Right cardiac atrium (tissue), 5 donors: ENCODE results near the gene MKI67. TPM values are rescaled to one million over a fixed set of nuclear protein-coding genes. Genes with fewer than 3 reads are reported as not detected.

Experiments used
- ATAC-seq, 2 donors: fragments of 200-7000 bp; cut with Tn5 transposase; one replicate each; pipeline versions ENCODE4 v1.8.0 to v1.9.1; 2020; ENCODE audit warnings: moderate library complexity in 2 of 2, mild to moderate bottlenecking in 1 of 2
- DNase-seq, 3 donors: peaks; one replicate each; pipeline ENCODE4 v3.0.0-alpha.2; 2020
- H3K27ac ChIP-seq: one replicate; pipeline ENCODE4 v1.5.1; 2013; ENCODE audit warnings: mild to moderate bottlenecking, low read length, control low read depth, moderate library complexity
- H3K27me3 ChIP-seq: one replicate; pipeline ENCODE4 v1.6.1; 2013; ENCODE audit not compliant: control insufficient read depth, insufficient read depth
- H3K4me1 ChIP-seq: one replicate; pipeline ENCODE4 v1.6.1; 2013; ENCODE audit warnings: low read length; ENCODE audit not compliant: control insufficient read depth, insufficient read depth
- H3K4me3 ChIP-seq: one replicate; pipeline ENCODE4 v1.5.1; 2013; ENCODE audit warnings: low read length, control low read depth
- H3K9me3 ChIP-seq: one replicate; pipeline ENCODE4 v1.6.1; 2013; ENCODE audit warnings: low read length; ENCODE audit not compliant: control insufficient read depth
- WGBS: extraction: QIAGEN DNeasy Blood & Tissue Kit; methylation state at CpG from one replicate; pipeline ENCODE4 v1.1.7; 2013; 5-methylcytosine and 5-hydroxymethylcytosine counted together
- intact Hi-C, 4 donors: fragments of 100-400 bp; cut with DNase I; formaldehyde crosslinking; loops; one replicate each; pipeline versions ENCODE4 v1.11.0 to v1.14.0; 2022 to 2023
- polyA plus RNA-seq: library from polyadenylated mRNA; stranded (reverse); fragments of 200-250 nt; gene quantifications from one replicate; pipeline ENCODE4 v1.2.3, GENCODE V29; 2013
- total RNA-seq, 4 donors: library from RNA; stranded (reverse); fragmentation: NEBNext Ultra II Directional; extraction: Animal tissue kit (Norgen Biotek cat#: 25700); gene quantifications; one replicate each; pipeline ENCODE4 v1.2.1, GENCODE V29; 2021
- donor health status: healthy with polysubstance abuse.
- donor health status: DM: no; HTN: yes; CAD: no.
- donor health status: DM: no; HTN: no; CAD: no.
- donor health status: DM: no; HTN: yes; CAD: no; lungs with severe emphysema.
- donor health status: DM: yes; HTN: yes; CAD: no.

The MKI67 gene
- total and polyA plus RNA-seq, 5 donors, result 0.05 to 4.9 (median 0.45) TPM

- H3K9me3 ChIP-seq, result no peaks in the 10 kb centered on the region
- peak overlapping the region; percentile 65 for H3K27ac ChIP-seq
- WGBS, result 66% methylated on average over 11 of the region's 11 CpGs
- ATAC-seq (peak; percentile 59 to 61), DNase-seq (peak; percentile 59 to 75 (median 75))
- H3K4me1 ChIP-seq, result peaks cover 6% of the 10 kb centered on the region
- intact Hi-C loops, result loop anchor here in 3 of 4 donors (5.0 to 10.0 kb wide), 3 partner anchors 50 to 160 kb away; partner anchors contain the start of gene PTPRE (in 2 of the 3)
- no peaks in the 10 kb centered on the region for H3K27me3 ChIP-seq
- no peak overlapping the region for H3K4me3 ChIP-seq
These were observed 61.9 kb downstream of the MKI67 start for GRCh38 chr10:128064108-128064969.

GRCh38 chr10:128063736-128064107, 62.5 kb downstream of the MKI67 start:
- Histone ChIP-seq H3K4me1 (peaks cover 6% of the 10 kb centered on the region), H3K9me3 (no peaks in the 10 kb centered on the region), H3K27me3 (no peaks in the 10 kb centered on the region), H3K4me3 (no peak overlapping the region), H3K27ac (peak overlapping the region; percentile 65)
- 76% methylated on average over 7 of the region's 7 CpGs for WGBS
- intact Hi-C loops, result loop anchor here in 3 of 4 donors (5.0 to 10.0 kb wide), 3 partner anchors 49 to 159 kb away; partner anchors contain the start of gene PTPRE (in 2 of the 3)
- DNase-seq, result no peak
- no peak for ATAC-seq

DNA sequence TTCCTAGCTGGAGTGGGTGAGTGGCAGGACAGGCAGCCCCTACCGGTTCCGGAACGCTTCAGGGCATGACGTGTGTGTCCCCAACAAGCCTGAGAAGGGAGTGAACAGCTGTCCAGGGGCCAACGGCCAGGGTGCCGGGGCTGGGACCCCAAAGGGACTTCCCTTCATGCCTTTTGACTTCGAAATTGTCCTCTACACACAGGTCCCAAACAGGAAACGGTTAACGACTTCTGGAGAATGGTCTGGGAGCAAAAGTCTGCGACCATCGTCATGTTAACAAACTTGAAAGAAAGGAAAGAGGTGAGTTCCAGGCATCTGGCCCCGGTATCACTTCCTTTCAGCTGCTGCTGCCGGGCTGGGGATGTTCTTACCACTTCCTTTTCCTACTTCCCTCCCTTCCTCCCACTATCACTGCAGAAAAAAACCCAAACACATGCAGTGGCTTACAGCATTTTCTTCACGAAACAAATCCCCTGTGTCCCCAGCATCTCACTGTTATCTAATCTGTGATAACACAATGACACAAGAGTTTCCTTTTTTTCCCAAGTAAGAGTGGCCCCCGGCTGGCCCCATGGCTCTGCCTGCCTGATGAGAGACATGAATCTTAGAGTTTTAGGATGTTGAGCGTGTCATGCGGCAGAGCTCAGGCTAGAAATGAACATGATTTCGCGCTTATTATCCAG, 63.2 kb downstream of the MKI67 start:
- DNase-seq, result no peak
- Histone ChIP-seq H3K4me1 (peaks cover 6% of the 10 kb centered on the region), H3K4me3 (no peak overlapping the region), H3K27ac (no peak overlapping the region), H3K27me3 (no peaks in the 10 kb centered on the region), H3K9me3 (no peaks in the 10 kb centered on the region)
- intact Hi-C loops, result loop anchor here in 3 of 4 donors (5.0 to 10.0 kb wide), 3 partner anchors 48 to 158 kb away; partner anchors contain the start of gene PTPRE (in 2 of the 3)
- 31% methylated on average over 19 of the region's 19 CpGs for WGBS
- ATAC-seq, result peak in 1 of 2 donors; percentile 45

DNA sequence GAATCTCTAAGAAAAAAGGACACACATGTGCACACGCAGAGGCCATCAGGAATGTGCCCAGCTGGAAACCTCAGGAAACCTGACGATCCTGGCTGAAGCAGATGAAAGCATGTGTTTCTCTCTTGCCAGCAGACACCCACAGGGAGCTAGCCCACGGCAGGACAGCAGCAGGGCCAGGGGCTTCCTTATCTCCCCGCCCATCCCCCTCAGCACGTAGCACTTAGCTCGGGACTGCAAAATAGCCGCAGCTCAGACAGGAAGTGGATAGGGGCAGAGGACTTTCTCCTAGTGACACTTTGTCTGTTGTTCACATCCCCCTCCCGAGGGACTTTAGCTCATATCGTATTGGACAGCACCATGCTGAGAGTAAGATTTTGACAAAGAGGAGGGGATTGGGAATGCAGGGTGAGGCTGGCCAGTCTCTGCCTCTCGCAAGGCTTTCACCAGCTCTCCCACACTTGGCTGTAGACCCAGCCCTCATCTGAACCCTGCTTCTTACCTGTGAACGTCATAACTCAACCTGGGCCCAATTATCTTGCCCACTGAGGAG, 63.8 kb downstream of the MKI67 start:
- Histone ChIP-seq H3K27ac (peak overlapping the region; percentile 51), H3K4me3 (no peak overlapping the region), H3K27me3 (no peaks in the 10 kb centered on the region), H3K4me1 (peaks cover 6% of the 10 kb centered on the region), H3K9me3 (no peaks in the 10 kb centered on the region)
- ATAC-seq, result peak in 1 of 2 donors; percentile 4
- DNase-seq, result no peak
- intact Hi-C loops, result loop anchor here in 3 of 4 donors (5.0 to 10.0 kb wide), 3 partner anchors 48 to 158 kb away; partner anchors contain the start of gene PTPRE (in 2 of the 3)
- 20% methylated on average over 11 of the region's 11 CpGs for WGBS

GRCh38 chr10:128061306-128062300, 64.6 kb downstream of the MKI67 start:
- DNase-seq, result no peak
- Histone ChIP-seq H3K27ac (no peak overlapping the region), H3K27me3 (no peaks in the 10 kb centered on the region), H3K4me3 (no peak overlapping the region), H3K9me3 (no peaks in the 10 kb centered on the region), H3K4me1 (peaks cover 6% of the 10 kb centered on the region)
- 70% methylated on average over 14 of the region's 14 CpGs for WGBS
- no peak for ATAC-seq
- intact Hi-C loops, result loop anchor here in 3 of 4 donors (5.0 to 10.0 kb wide), 3 partner anchors 47 to 157 kb away; partner anchors contain the start of gene PTPRE (in 2 of the 3)

- intact Hi-C loops, result loop anchor here in 3 of 4 donors (5.0 to 10.0 kb wide), 3 partner anchors 46 to 156 kb away; partner anchors contain the start of gene PTPRE (in 2 of the 3)
- Histone ChIP-seq H3K27ac (no peak overlapping the region), H3K4me1 (peaks cover 6% of the 10 kb centered on the region), H3K9me3 (no peaks in the 10 kb centered on the region), H3K4me3 (no peak overlapping the region), H3K27me3 (no peaks in the 10 kb centered on the region)
- DNase-seq (no peak), ATAC-seq (no peak)
- 95% methylated on average over 9 of the region's 9 CpGs for WGBS
These were observed 65.6 kb downstream of the MKI67 start for GRCh38 chr10:128060341-128061250.

DNA sequence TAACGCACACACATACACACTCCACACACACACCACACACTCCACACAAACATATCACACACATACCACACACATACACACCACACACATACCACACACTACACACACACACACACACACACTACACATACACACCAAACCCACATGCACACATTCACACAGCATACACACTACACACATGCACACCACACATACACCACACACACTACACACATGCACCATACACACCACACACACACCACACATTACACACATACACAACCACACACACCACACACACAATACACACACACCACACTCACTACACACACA, 66.3 kb downstream of the MKI67 start:
- no peak overlapping the region for H3K4me3 ChIP-seq
- H3K9me3 ChIP-seq, result no peaks in the 10 kb centered on the region
- H3K27ac ChIP-seq, result no peak overlapping the region
- intact Hi-C loops, result loop anchor here in 3 of 4 donors (5.0 to 10.0 kb wide), 3 partner anchors 45 to 155 kb away; partner anchors contain the start of gene PTPRE (in 2 of the 3)
- no peak for ATAC-seq
- peaks cover 6% of the 10 kb centered on the region for H3K4me1 ChIP-seq
- no peaks in the 10 kb centered on the region for H3K27me3 ChIP-seq
- 100% methylated on average over 1 of the region's 1 CpG for WGBS
- DNase-seq, result no peak

DNA sequence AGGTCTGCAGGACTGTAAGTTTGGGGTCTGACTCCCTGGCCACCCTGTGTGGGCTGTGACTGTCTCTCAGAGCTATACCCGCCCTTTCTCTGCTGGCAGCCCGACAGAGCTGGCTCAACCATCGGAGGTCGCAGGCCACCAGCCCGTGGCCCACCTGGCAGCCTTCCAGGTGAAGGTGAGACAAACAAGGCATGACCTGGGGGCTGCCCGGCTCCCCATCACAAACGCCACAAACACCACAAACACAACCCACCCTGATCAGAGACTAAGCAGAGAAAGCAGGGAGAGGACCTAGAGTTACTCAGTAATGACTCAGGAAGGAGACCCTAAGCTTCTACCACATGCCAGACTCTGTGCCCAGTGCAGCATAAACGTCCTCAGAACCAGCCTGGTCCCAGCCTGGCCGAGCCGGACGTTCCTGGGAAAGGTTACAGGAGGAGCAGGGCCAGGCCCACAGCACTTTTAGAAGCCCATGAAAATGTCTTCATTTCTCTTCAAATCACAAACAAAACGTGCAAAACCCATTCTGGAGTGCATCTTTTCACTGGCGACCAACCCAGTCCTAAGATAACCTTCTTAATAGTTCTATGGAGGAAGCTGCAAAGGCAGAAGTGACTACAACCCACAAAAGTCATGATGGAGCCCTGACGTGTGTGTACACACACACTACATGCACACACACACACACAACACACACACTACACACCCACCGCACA, 66.8 kb downstream of the MKI67 start:
- peaks cover 6% of the 10 kb centered on the region for H3K4me1 ChIP-seq
- DNase-seq, result no peak
- H3K27me3 ChIP-seq, result no peaks in the 10 kb centered on the region
- ATAC-seq, result no peak
- WGBS, result 82% methylated on average over 15 of the region's 15 CpGs
- intact Hi-C loops, result no loop called here
- H3K27ac ChIP-seq, result no peak overlapping the region
- H3K9me3 ChIP-seq, result no peaks in the 10 kb centered on the region
- no peak overlapping the region for H3K4me3 ChIP-seq

DNA sequence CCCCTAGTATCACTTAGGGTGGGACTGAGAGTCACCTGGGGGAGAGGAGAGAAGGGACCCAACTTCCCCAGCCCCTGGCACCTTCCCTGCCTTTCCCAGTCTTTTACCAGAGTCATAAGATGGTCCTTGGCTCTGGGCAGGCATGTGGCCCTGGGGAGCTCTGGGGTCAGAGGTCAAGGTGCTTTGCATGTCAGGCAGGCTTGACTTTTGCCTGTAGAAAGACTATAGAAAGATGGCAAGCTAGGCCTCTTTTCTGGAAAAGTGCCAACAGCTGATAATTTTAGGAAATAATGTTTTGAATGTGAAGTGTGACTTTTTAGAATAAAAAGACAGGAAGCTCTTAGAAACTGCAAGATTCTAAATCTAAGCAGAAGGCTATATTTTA, 67.5 kb downstream of the MKI67 start:
- Histone ChIP-seq H3K4me1 (peaks cover 6% of the 10 kb centered on the region), H3K27me3 (no peaks in the 10 kb centered on the region), H3K27ac (no peak overlapping the region), H3K4me3 (no peak overlapping the region), H3K9me3 (no peaks in the 10 kb centered on the region)
- ATAC-seq, result no peak
- no peak for DNase-seq
- intact Hi-C loops, result no loop called here
